Measurements from ENCODE around the gene C1QTNF7. TPM values are rescaled to one million over a fixed set of nuclear protein-coding genes. Genes with fewer than 3 reads are reported as not detected.

Gene C1QTNF7
- polyA plus RNA-seq, 4 donors = 0.54 to 1.8 (median 0.84) TPM; not detected in 1

DNA sequence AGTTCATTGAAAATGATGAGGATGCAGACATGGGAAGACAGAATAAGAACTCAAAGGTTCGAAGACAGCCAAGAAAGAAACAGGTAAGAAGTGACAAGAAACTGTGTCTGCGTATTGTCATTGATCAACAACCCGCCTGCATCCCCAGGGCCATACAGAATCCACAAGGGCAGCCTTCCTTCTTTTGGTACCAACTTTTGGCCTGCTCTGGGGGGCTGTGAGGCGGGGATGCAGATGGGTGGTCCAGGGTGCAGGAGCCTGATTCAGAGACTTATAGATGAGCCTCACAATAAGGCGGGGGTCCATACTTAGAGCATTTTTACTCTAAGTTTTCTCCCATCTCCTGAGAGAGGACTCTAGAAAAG lies 50.9 kb downstream of the C1QTNF7 start:
- peak overlapping the region in 1 of 3 donors; percentile 46 for H3K4me3 ChIP-seq (ENCODE audit: low read depth in 1 of 3, low read length in 3 of 3)
- 70 to 79% (median 78%) methylated on average over 5 of the region's 5 CpGs for WGBS, 3 donors
- no peak for FAIRE-seq
- no peaks in the 10 kb centered on the region for H3K4me1 ChIP-seq (ENCODE audit: control insufficient read depth in 3 of 3, insufficient read depth in 2 of 3, low read depth in 1 of 3, low read length in 2 of 3)
- H3K27me3 ChIP-seq (ENCODE audit: control insufficient read depth in 3 of 3, insufficient read depth in 3 of 3, low read length in 3 of 3) = no peaks in the 10 kb centered on the region
- H3K36me3 ChIP-seq (ENCODE audit: control insufficient read depth in 3 of 3, insufficient read depth in 2 of 3, low read depth in 1 of 3, low read length in 3 of 3) = peaks cover 0 to 8% (median 0%) of the 10 kb centered on the region in 3 donors
- no peak overlapping the region for H3K27ac ChIP-seq (ENCODE audit: low read depth in 1 of 3, low read length in 2 of 3)
- no peak for DNase-seq
- H3K9me3 ChIP-seq (ENCODE audit: control insufficient read depth in 2 of 2, insufficient read depth in 1 of 2, low read depth in 1 of 2, low read length in 1 of 2) = no peaks in the 10 kb centered on the region

DNA sequence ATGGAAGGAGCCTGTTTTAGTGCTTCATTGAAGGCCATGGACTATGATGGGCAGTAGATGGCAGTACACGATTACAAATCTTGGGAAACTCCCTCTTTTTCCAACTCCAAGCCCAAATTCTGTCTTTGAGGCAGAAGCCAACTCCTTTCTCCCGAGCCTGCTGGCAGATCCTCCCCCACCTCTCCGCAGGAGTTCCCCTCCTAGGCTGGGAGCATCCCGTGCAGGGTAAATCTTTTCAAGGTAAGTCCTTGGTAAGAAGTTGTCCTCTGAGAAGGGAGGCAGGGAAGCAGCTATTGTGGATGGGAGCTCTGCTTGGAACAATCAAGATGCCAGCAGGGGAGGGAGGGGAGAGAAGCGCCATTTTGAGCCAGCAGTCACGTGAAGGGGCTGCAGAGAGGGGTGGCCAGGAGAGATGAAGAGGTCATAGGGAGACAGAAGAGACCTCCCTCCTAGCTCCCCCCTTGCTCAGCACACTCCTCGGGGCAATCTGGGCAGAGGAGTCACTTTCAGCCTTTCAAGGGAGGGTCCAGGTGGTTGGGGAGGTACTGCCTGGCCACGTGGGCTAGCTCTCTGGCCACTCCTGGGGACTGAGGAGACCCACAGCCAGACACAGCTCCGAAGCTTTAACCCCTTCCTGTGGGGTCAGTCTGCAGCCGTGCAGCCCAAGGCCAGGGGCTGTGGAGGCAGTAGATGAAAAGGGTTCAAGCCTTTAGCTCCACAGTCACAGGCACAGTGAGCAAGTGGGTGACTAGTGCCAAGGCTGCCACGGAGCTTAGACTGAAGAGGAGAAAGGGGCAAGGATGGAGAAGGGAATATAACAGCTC lies 51.5 kb downstream of the C1QTNF7 start:
- FAIRE-seq (no peak), DNase-seq (peak; percentile 59 to 78)
- peaks cover 0 to 8% (median 0%) of the 10 kb centered on the region in 3 donors for H3K36me3 ChIP-seq (ENCODE audit: control insufficient read depth in 3 of 3, insufficient read depth in 2 of 3, low read depth in 1 of 3, low read length in 3 of 3)
- H3K27me3 ChIP-seq (ENCODE audit: control insufficient read depth in 3 of 3, insufficient read depth in 3 of 3, low read length in 3 of 3) = no peaks in the 10 kb centered on the region
- peak overlapping the region in 1 of 3 donors; percentile 46 for H3K4me3 ChIP-seq (ENCODE audit: low read depth in 1 of 3, low read length in 3 of 3)
- H3K9me3 ChIP-seq (ENCODE audit: control insufficient read depth in 2 of 2, insufficient read depth in 1 of 2, low read depth in 1 of 2, low read length in 1 of 2) = no peaks in the 10 kb centered on the region
- H3K27ac ChIP-seq (ENCODE audit: low read depth in 1 of 3, low read length in 2 of 3) = peak overlapping the region in 2 of 3 donors; percentile 46 to 61
- no peaks in the 10 kb centered on the region for H3K4me1 ChIP-seq (ENCODE audit: control insufficient read depth in 3 of 3, insufficient read depth in 2 of 3, low read depth in 1 of 3, low read length in 2 of 3)
- 39 to 59% (median 49%) methylated on average over 11 of the region's 11 CpGs for WGBS, 3 donors

DNA sequence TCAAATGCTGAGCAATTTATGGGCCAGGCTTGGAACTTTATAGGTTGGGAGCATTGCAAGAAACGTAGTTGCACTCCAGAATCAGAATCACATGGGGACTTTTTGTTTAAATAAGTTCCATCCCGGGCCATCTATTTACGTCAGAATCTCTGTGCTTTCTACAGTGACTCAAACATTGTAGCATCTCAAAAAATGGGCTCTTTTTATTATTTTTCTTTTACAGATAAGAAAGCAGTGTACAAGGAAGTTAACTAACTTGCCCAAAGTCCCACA lies 52.0 kb downstream of the C1QTNF7 start:
- WGBS, 3 donors = 50 to 71% (median 71%) methylated on average over 3 of the region's 3 CpGs
- H3K9me3 ChIP-seq (ENCODE audit: control insufficient read depth in 2 of 2, insufficient read depth in 1 of 2, low read depth in 1 of 2, low read length in 1 of 2) = no peaks in the 10 kb centered on the region
- H3K4me3 ChIP-seq (ENCODE audit: low read depth in 1 of 3, low read length in 3 of 3) = peak overlapping the region in 1 of 3 donors; percentile 46
- no peaks in the 10 kb centered on the region for H3K4me1 ChIP-seq (ENCODE audit: control insufficient read depth in 3 of 3, insufficient read depth in 2 of 3, low read depth in 1 of 3, low read length in 2 of 3)
- peaks cover 0 to 8% (median 0%) of the 10 kb centered on the region in 3 donors for H3K36me3 ChIP-seq (ENCODE audit: control insufficient read depth in 3 of 3, insufficient read depth in 2 of 3, low read depth in 1 of 3, low read length in 3 of 3)
- peak overlapping the region in 2 of 3 donors; percentile 46 to 61 for H3K27ac ChIP-seq (ENCODE audit: low read depth in 1 of 3, low read length in 2 of 3)
- H3K27me3 ChIP-seq (ENCODE audit: control insufficient read depth in 3 of 3, insufficient read depth in 3 of 3, low read length in 3 of 3) = no peaks in the 10 kb centered on the region
- FAIRE-seq (no peak), DNase-seq (peak in 1 of 2 donors; percentile 9)

DNA sequence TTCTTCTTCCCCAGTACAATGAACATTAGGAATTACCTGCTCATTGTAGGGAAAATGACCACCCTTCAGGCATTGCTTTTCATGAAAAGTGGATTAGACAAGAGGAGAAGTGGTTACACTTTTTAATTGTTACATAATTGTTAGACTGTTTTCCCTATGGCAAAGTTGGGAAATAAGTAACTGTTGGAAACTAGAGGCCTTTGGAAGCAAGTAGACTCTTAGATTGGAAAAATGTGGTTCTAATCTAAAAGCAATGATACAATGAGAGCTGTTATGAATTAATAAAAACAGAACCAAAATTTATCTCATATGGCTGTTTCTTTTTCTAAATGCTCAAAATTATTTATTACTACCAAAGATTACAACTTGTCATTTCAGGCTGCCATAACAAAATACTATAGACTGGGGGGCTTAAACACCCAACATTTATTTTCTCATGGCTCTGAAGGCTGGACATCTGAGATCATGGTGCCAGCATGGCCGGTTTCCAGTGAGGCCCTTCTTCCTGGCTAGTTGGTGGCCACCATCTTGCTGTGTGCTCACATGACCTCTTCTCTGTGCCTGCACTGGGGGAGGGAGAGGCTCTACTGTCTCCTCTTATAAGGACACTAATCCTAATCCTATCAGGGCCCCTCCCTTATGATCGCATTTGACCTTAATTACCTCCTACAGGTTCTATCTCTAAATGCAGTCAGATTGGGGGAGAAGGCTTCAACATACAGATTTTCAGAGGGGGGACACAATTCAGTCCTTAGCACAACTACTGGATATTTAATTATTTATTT lies 54.3 kb downstream of the C1QTNF7 start:
- Histone ChIP-seq H3K36me3 (ENCODE audit: control insufficient read depth in 3 of 3, insufficient read depth in 2 of 3, low read depth in 1 of 3, low read length in 3 of 3) (peaks cover 0 to 8% (median 0%) of the 10 kb centered on the region in 3 donors), H3K4me1 (ENCODE audit: control insufficient read depth in 3 of 3, insufficient read depth in 2 of 3, low read depth in 1 of 3, low read length in 2 of 3) (no peaks in the 10 kb centered on the region), H3K4me3 (ENCODE audit: low read depth in 1 of 3, low read length in 3 of 3) (no peak overlapping the region), H3K27me3 (ENCODE audit: control insufficient read depth in 3 of 3, insufficient read depth in 3 of 3, low read length in 3 of 3) (no peaks in the 10 kb centered on the region), H3K27ac (ENCODE audit: low read depth in 1 of 3, low read length in 2 of 3) (no peak overlapping the region), H3K9me3 (ENCODE audit: control insufficient read depth in 2 of 2, insufficient read depth in 1 of 2, low read depth in 1 of 2, low read length in 1 of 2) (no peaks in the 10 kb centered on the region)
- DNase-seq = no peak
- WGBS, 3 donors = 89 to 98% (median 95%) methylated on average over 2 of the region's 2 CpGs
- no peak for FAIRE-seq

DNA sequence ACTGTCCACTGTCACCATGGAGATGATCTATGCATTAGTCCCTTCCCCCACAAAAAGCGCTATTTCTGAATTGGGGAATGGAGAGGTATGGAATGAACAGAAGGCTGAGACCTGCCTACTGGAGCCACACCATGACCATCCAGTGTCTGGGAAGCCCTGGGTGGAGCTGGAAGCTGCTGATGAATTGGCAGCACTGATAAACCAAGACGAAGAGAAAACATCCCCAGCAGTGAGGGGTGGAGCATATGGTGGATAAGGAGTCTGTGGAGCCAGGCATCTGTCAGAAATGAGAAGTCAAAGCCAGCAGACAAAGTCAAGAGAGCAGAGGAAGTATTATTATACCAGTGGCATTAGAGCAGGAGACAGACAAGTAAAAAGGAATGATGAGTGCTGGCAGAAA lies 55.0 kb downstream of the C1QTNF7 start:
- Histone ChIP-seq H3K36me3 (ENCODE audit: control insufficient read depth in 3 of 3, insufficient read depth in 2 of 3, low read depth in 1 of 3, low read length in 3 of 3) (peaks cover 0 to 8% (median 0%) of the 10 kb centered on the region in 3 donors), H3K27ac (ENCODE audit: low read depth in 1 of 3, low read length in 2 of 3) (no peak overlapping the region), H3K4me3 (ENCODE audit: low read depth in 1 of 3, low read length in 3 of 3) (no peak overlapping the region), H3K27me3 (ENCODE audit: control insufficient read depth in 3 of 3, insufficient read depth in 3 of 3, low read length in 3 of 3) (no peaks in the 10 kb centered on the region), H3K9me3 (ENCODE audit: control insufficient read depth in 2 of 2, insufficient read depth in 1 of 2, low read depth in 1 of 2, low read length in 1 of 2) (no peaks in the 10 kb centered on the region), H3K4me1 (ENCODE audit: control insufficient read depth in 3 of 3, insufficient read depth in 2 of 3, low read depth in 1 of 3, low read length in 2 of 3) (no peaks in the 10 kb centered on the region)
- FAIRE-seq (no peak), DNase-seq (no peak)
- 76 to 80% (median 79%) methylated on average over 2 of the region's 2 CpGs for WGBS, 3 donors

DNA sequence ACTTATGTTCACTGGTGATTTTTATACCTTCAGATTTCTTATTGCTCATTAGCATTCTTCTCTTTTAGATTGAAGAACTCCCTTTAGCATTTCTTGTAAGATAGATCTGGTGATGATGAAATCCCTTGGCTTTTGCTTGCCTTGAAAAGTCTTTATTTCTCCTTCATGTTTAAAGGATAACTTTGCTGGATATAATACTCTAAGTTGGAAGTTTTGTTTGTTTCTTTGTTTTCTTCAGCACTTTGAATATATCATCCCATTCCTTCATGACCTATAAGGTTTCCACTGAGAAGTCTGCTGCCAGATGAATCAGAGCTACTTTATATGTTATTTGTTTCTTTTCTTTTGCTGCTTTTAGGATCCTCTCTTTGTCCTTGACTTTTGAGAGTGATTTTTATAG lies 60.3 kb downstream of the C1QTNF7 start:
- peaks cover 1 to 8% of the 10 kb centered on the region in 2 donors for H3K9me3 ChIP-seq (ENCODE audit: control insufficient read depth in 2 of 2, insufficient read depth in 1 of 2, low read depth in 1 of 2, low read length in 1 of 2)
- no peaks in the 10 kb centered on the region for H3K27me3 ChIP-seq (ENCODE audit: control insufficient read depth in 3 of 3, insufficient read depth in 3 of 3, low read length in 3 of 3)
- no peak for FAIRE-seq
- no peaks in the 10 kb centered on the region for H3K4me1 ChIP-seq (ENCODE audit: control insufficient read depth in 3 of 3, insufficient read depth in 2 of 3, low read depth in 1 of 3, low read length in 2 of 3)
- H3K4me3 ChIP-seq (ENCODE audit: low read depth in 1 of 3, low read length in 3 of 3) = no peak overlapping the region
- H3K36me3 ChIP-seq (ENCODE audit: control insufficient read depth in 3 of 3, insufficient read depth in 2 of 3, low read depth in 1 of 3, low read length in 3 of 3) = peaks cover 0 to 11% (median 2%) of the 10 kb centered on the region in 3 donors
- DNase-seq = no peak
- H3K27ac ChIP-seq (ENCODE audit: low read depth in 1 of 3, low read length in 2 of 3) = no peak overlapping the region

DNA sequence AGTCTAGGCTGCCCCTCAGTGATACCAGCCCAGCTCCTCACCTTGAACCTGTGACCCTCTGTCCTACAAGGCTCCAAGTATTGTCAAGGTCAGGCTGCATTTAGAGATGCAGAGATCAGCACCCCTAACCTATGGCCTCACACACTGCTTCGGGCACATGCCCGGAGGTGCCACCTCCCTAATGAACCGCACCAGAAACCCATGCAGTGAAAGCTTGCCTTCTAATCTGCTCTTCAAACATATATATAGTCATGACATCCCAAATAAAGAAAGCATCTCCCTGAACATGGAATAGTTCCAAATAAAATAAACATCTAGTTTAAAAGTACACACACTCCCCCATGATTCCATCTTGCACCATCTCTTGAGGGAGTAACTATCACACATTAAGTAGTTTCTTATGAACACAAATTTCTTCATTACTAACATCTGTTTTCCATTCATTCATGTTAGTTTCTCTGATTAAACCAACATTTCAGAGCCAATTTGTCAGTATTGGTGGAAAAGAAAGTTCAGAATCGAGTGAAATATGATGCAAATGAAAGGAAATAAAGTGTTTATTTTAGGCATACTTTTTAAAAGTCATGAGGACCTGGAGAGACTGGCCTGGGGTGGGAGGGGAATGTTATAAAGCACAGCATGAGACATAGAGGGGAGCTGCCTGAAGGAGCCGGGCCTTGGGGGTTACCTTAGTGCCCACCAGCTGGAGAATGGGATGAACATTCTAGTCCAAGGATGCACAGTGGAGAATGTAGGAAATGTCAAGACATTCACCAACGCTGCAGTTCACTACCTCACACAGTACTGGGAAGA lies 61.0 kb downstream of the C1QTNF7 start:
- Histone ChIP-seq H3K4me1 (ENCODE audit: control insufficient read depth in 3 of 3, insufficient read depth in 2 of 3, low read depth in 1 of 3, low read length in 2 of 3) (no peaks in the 10 kb centered on the region), H3K9me3 (ENCODE audit: control insufficient read depth in 2 of 2, insufficient read depth in 1 of 2, low read depth in 1 of 2, low read length in 1 of 2) (peaks cover 1 to 8% of the 10 kb centered on the region in 2 donors), H3K4me3 (ENCODE audit: low read depth in 1 of 3, low read length in 3 of 3) (no peak overlapping the region), H3K27me3 (ENCODE audit: control insufficient read depth in 3 of 3, insufficient read depth in 3 of 3, low read length in 3 of 3) (no peaks in the 10 kb centered on the region), H3K36me3 (ENCODE audit: control insufficient read depth in 3 of 3, insufficient read depth in 2 of 3, low read depth in 1 of 3, low read length in 3 of 3) (peaks cover 0 to 11% (median 2%) of the 10 kb centered on the region in 3 donors), H3K27ac (ENCODE audit: low read depth in 1 of 3, low read length in 2 of 3) (no peak overlapping the region)
- 81 to 95% (median 90%) methylated on average over 6 of the region's 6 CpGs for WGBS, 3 donors
- FAIRE-seq (no peak), DNase-seq (no peak)

DNA sequence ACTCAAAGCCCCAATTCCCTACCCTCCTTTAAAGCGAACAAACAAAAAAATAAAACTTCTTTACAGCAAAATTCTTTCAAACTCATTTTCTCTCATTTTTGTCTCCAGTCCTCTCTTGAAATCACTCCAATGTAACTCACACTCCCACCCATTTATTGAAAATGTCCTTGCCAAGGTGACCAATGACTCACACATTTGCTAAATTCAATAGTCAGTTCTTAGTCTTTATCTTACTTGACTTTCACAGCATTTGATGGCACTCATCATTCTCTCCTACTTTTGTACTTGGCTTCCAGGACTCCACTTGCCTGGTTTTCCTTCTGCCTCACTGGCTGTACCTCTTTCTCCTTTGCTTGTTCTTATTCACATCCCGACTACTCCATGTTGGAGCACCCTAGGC lies 61.7 kb downstream of the C1QTNF7 start:
- peaks cover 0 to 11% (median 2%) of the 10 kb centered on the region in 3 donors for H3K36me3 ChIP-seq (ENCODE audit: control insufficient read depth in 3 of 3, insufficient read depth in 2 of 3, low read depth in 1 of 3, low read length in 3 of 3)
- H3K27ac ChIP-seq (ENCODE audit: low read depth in 1 of 3, low read length in 2 of 3) = no peak overlapping the region
- FAIRE-seq = no peak
- no peaks in the 10 kb centered on the region for H3K27me3 ChIP-seq (ENCODE audit: control insufficient read depth in 3 of 3, insufficient read depth in 3 of 3, low read length in 3 of 3)
- H3K4me3 ChIP-seq (ENCODE audit: low read depth in 1 of 3, low read length in 3 of 3) = no peak overlapping the region
- WGBS, 3 donors = 89 to 95% (median 93%) methylated on average over 2 of the region's 2 CpGs
- no peaks in the 10 kb centered on the region for H3K4me1 ChIP-seq (ENCODE audit: control insufficient read depth in 3 of 3, insufficient read depth in 2 of 3, low read depth in 1 of 3, low read length in 2 of 3)
- H3K9me3 ChIP-seq (ENCODE audit: control insufficient read depth in 2 of 2, insufficient read depth in 1 of 2, low read depth in 1 of 2, low read length in 1 of 2) = peaks cover 1 to 8% of the 10 kb centered on the region in 2 donors
- DNase-seq = no peak

All from small intestine (tissue), 7 donors.